Neural cell (in vitro differentiated cells): ENCODE results near the gene ADAMTS17.

Experiments used
- CTCF ChIP-seq: fragments of 450-650 bp; IDR thresholded peaks from 2 replicates; pipeline ENCODE4 v1.5.1; 2014; ENCODE audit warnings: antibody characterized with exemption, mild to moderate bottlenecking, moderate library complexity; ENCODE audit not compliant: poor library complexity, severe bottlenecking
- EP300 ChIP-seq: fragments of 450-650 bp; conservative IDR thresholded peaks from 2 replicates; pipeline ENCODE4 v1.6.1; 2014; ENCODE audit warnings: antibody characterized with exemption, mild to moderate bottlenecking, moderate library complexity; ENCODE audit not compliant: poor library complexity, severe bottlenecking
- EZH2 ChIP-seq: fragments of 200-600, 300-800 bp; shearing (Covaris generic), sonication (generic); IDR thresholded peaks from 2 replicates; pipeline ENCODE4 v1.6.1; 2014; ENCODE audit warnings: antibody characterized with exemption, low read length, borderline replicate concordance, mild to moderate bottlenecking; ENCODE audit not compliant: insufficient read depth, poor library complexity, severe bottlenecking
- MXI1 ChIP-seq: fragments of 450-650 bp; conservative IDR thresholded peaks from 2 replicates; pipeline ENCODE4 v1.6.1; 2014; ENCODE audit warnings: antibody characterized with exemption, mild to moderate bottlenecking; ENCODE audit not compliant: poor library complexity, severe bottlenecking
- POLR2AphosphoS5 ChIP-seq: IDR thresholded peaks from 2 replicates; pipeline ENCODE4 v1.6.1; 2012
- RAD21 ChIP-seq: fragments of 450-650 bp; conservative IDR thresholded peaks from 2 replicates; pipeline ENCODE4 v1.6.1; 2014; ENCODE audit warnings: antibody characterized with exemption, mild to moderate bottlenecking, moderate library complexity
- REST ChIP-seq: IDR thresholded peaks from 2 replicates; pipeline ENCODE4 v1.6.1; 2012; ENCODE audit warnings: borderline replicate concordance

DNA sequence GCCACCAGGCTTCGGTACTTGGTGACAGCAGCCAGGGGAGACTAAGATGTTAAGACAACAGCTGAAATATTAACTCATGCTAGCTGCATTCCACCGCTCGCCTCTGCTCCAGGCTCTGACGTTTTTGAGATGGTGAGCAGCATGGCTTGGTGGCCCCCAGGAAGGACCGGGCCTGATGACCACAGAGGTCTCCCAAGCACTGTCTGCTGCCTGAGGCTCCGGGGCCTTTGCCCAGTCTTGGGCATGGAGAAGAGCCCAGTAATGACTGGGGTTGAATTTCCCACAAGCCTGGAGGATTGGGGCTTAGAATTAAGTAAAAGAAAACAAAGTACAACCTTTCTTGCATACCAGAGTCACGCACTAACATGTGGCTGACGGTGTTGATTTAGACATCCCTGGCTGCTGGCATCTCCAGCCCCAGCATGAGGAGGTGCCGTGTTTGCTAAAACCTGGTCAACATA is 364.9 kb downstream of the ADAMTS17 start:
- TF ChIP-seq CTCF (no peak), RAD21 (no peak), POLR2AphosphoS5 (no peak), EP300 (no peak), REST (no peak), MXI1 (no peak), EZH2 (no peak)
